SK-N-SH (cell line): ENCODE results near the gene RAB8B. TPM values are rescaled to one million over a fixed set of nuclear protein-coding genes. Genes with fewer than 3 reads are reported as not detected.

Experiments used
- CTCF ChIA-PET: fragments of 300-600, 350-600 bp; formaldehyde crosslinking; extraction: SDS; loops from one replicate; lab custom pipeline; 2021; lab: Yijun Ruan, JAX
- POLR2A ChIA-PET: fragments of 350-600 bp; sonication (Branson Sonifier 250); formaldehyde crosslinking; extraction: SDS; loops from one replicate; lab custom pipeline; 2020; ENCODE audit warnings: antibody characterized with exemption, inconsistent platforms; lab: Yijun Ruan, JAX
- DNase-seq: peaks from one replicate; pipeline ENCODE4 v3.0.0; 2012
- H2AFZ ChIP-seq: fragments of 200-600 bp; sonication (generic); 2 replicates; pipeline ENCODE4 v1.8.1; 2016; ENCODE audit warnings: antibody characterized with exemption, mild to moderate bottlenecking, low read depth
- H3F3A ChIP-seq: fragments of 200-600 bp; sonication (generic); replicated peaks from 2 replicates; pipeline ENCODE3; 2016; ENCODE audit warnings: antibody characterized with exemption, mild to moderate bottlenecking; ENCODE audit not compliant: insufficient read depth
- H3K27ac ChIP-seq, 2 experiments: fragments of 200-500 bp in 1 of 2; fragments of 200-600 bp in 1 of 2; sonication (Bioruptor generic) in 1 of 2; sonication (generic), shearing (Covaris generic) in 1 of 2; 2 replicates each; pipeline versions ENCODE4 v1.5.1 to v1.6.1; 2014 to 2016; ENCODE audit warnings: low read depth in 2 of 2, inconsistent platforms in 1 of 2, low read length in 1 of 2, mild to moderate bottlenecking in 1 of 2, mixed read lengths in 1 of 2
- H3K27me3 ChIP-seq: fragments of 200-600 bp; sonication (generic), shearing (Covaris generic); 2 replicates; pipeline ENCODE4 v1.6.1; 2016; ENCODE audit warnings: mixed run types; ENCODE audit not compliant: insufficient read depth
- H3K36me3 ChIP-seq, 2 experiments: fragments of 200-500 bp in 1 of 2; fragments of 200-600 bp in 1 of 2; sonication (Bioruptor generic) in 1 of 2; sonication (generic) in 1 of 2; replicated peaks in 1 of 2; 2 replicates each; pipeline versions ENCODE3 to v1.5.1; 2014 to 2016; ENCODE audit warnings: low read length in 1 of 2, mild to moderate bottlenecking in 1 of 2; ENCODE audit not compliant: insufficient read depth in 2 of 2, control insufficient read depth in 1 of 2
- H3K4me1 ChIP-seq, 2 experiments: fragments of 200-500 bp in 1 of 2; fragments of 200-600 bp in 1 of 2; sonication (Bioruptor generic) in 1 of 2; sonication (generic), shearing (Covaris generic) in 1 of 2; 2 replicates each; pipeline versions ENCODE4 v1.5.1 to v1.6.1; 2014 to 2016; ENCODE audit warnings: low read depth in 1 of 2, low read length in 1 of 2, mixed run types in 1 of 2; ENCODE audit not compliant: insufficient read depth in 2 of 2, control insufficient read depth in 1 of 2
- H3K4me2 ChIP-seq: fragments of 200-600 bp; sonication (generic), shearing (Covaris generic); 2 replicates; pipeline ENCODE4 v1.6.1; 2017; ENCODE audit warnings: mixed run types
- H3K4me3 ChIP-seq, 2 experiments: fragments of 200-500 bp in 1 of 2; fragments of 200-600 bp in 1 of 2; sonication (Bioruptor generic) in 1 of 2; sonication (generic), shearing (Covaris generic) in 1 of 2; 2 replicates each; pipeline versions ENCODE4 v1.5.1 to v1.8.1; 2014 to 2016; ENCODE audit warnings: low read depth in 2 of 2, inconsistent platforms in 1 of 2, low read length in 1 of 2, mild to moderate bottlenecking in 1 of 2, mixed read lengths in 1 of 2, moderate library complexity in 1 of 2
- H3K79me2 ChIP-seq: fragments of 200-600 bp; sonication (generic); 2 replicates; pipeline ENCODE4 v1.8.1; 2017; ENCODE audit warnings: mild to moderate bottlenecking; ENCODE audit not compliant: insufficient read depth
- H3K9ac ChIP-seq: fragments of 200-600 bp; sonication (generic); 2 replicates; pipeline ENCODE4 v1.6.1; 2017; ENCODE audit warnings: mixed run types
- H3K9me2 ChIP-seq: fragments of 200-600 bp; sonication (generic); 2 replicates; pipeline ENCODE4 v1.6.1; 2017; ENCODE audit warnings: mixed run types
- H3K9me3 ChIP-seq: fragments of 200-600 bp; sonication (generic); 2 replicates; pipeline ENCODE4 v1.6.1; 2017; ENCODE audit warnings: mixed run types, mild to moderate bottlenecking, moderate library complexity
- H4K20me1 ChIP-seq: fragments of 200-600 bp; sonication (generic); 2 replicates; pipeline ENCODE4 v1.6.1; 2017; ENCODE audit warnings: mild to moderate bottlenecking, mixed run types; ENCODE audit not compliant: insufficient read depth
- CHD2 ChIP-seq: fragments of 150-350 bp; IDR thresholded peaks from 2 replicates; pipeline ENCODE4 v1.6.1; 2018; ENCODE audit warnings: low read length; ENCODE audit not compliant: partially characterized antibody
- CTCF ChIP-seq: fragments of 200-600 bp; sonication (generic); IDR thresholded peaks from 2 replicates; pipeline ENCODE4 v1.6.1; 2017; ENCODE audit warnings: antibody characterized with exemption, mild to moderate bottlenecking, moderate library complexity
- EP300 ChIP-seq, 2 experiments: IDR thresholded peaks; 2 replicates each; pipeline versions ENCODE4 v1.4.0 to v1.6.1; 2012; ENCODE audit warnings: borderline replicate concordance in 1 of 2, low read depth in 1 of 2, low read length in 1 of 2
- EZH2phosphoT487 ChIP-seq: fragments of 200-600 bp; sonication (generic); IDR thresholded peaks from 2 replicates; pipeline ENCODE4 v1.6.1; 2017; ENCODE audit warnings: low read depth, mixed run types, mild to moderate bottlenecking, antibody characterized with exemption, moderate library complexity, borderline replicate concordance
- FOXM1 ChIP-seq: IDR thresholded peaks from 2 replicates; pipeline ENCODE4 v1.4.0; 2012; ENCODE audit warnings: low read depth, mild to moderate bottlenecking
- IRF3 ChIP-seq: fragments of 150-350 bp; IDR thresholded peaks from 2 replicates; pipeline ENCODE4 v1.6.1; 2016; ENCODE audit warnings: mild to moderate bottlenecking, low read depth, low read length
- JUND ChIP-seq: IDR thresholded peaks from 2 replicates; pipeline ENCODE4 v1.4.0; 2012
- MAX ChIP-seq: IDR thresholded peaks from 2 replicates; pipeline ENCODE4 v1.4.0; 2012; ENCODE audit warnings: low read depth
- MEF2A ChIP-seq: IDR thresholded peaks from 2 replicates; pipeline ENCODE4 v1.4.0; 2012; ENCODE audit warnings: low read depth, borderline replicate concordance
- NFIC ChIP-seq: IDR thresholded peaks from 2 replicates; pipeline ENCODE4 v1.4.0; 2012; ENCODE audit warnings: borderline replicate concordance
- NRF1 ChIP-seq: IDR thresholded peaks from 2 replicates; pipeline ENCODE4 v1.6.1; 2012; ENCODE audit warnings: low read depth, mild to moderate bottlenecking, low read length
- PBX3 ChIP-seq: IDR thresholded peaks from 2 replicates; pipeline ENCODE4; 2012
- POLR2AphosphoS5 ChIP-seq: IDR thresholded peaks from 2 replicates; pipeline ENCODE4 v1.6.1; 2012; ENCODE audit warnings: low read depth, low read length
- RAD21 ChIP-seq: IDR thresholded peaks from 2 replicates; pipeline ENCODE4 v1.6.1; 2012; ENCODE audit warnings: mild to moderate bottlenecking, low read length
- RFX5 ChIP-seq: IDR thresholded peaks from 2 replicates; pipeline ENCODE4 v1.6.1; 2012; ENCODE audit warnings: mild to moderate bottlenecking, improper control_type of control experiment, low read length
- SIN3A ChIP-seq: IDR thresholded peaks from 2 replicates; pipeline ENCODE4 v1.6.1; 2012; ENCODE audit warnings: low read depth, mild to moderate bottlenecking, low read length, moderate library complexity, borderline replicate concordance
- TCF12 ChIP-seq: IDR thresholded peaks from 2 replicates; pipeline ENCODE4 v1.4.0; 2012
- USF2 ChIP-seq: fragments of 150-350 bp; IDR thresholded peaks from 2 replicates; pipeline ENCODE4 v1.6.1; 2017; ENCODE audit warnings: antibody characterized with exemption, low read length, low read depth, borderline replicate concordance
- YY1 ChIP-seq: IDR thresholded peaks from 2 replicates; pipeline ENCODE4 v1.4.0; 2012; ENCODE audit warnings: low read depth, mild to moderate bottlenecking
- WGBS: methylation state at CpG from one replicate; pipeline ENCODE4 v1.1.6; 2017; ENCODE audit warnings: low lambda C conversion rate; 5-methylcytosine and 5-hydroxymethylcytosine counted together
- polyA plus RNA-seq, 3 experiments: library from polyadenylated mRNA; depleted of rRNA; stranded (reverse); fragments of >200 nt; gene quantifications; 2 replicates each; pipeline ENCODE4 v1.2.3, GENCODE V29; 2012

The RAB8B gene
- polyA plus RNA-seq, 1 of the 3 experiments (the other 2 are of a cell fraction): 5.4 TPM

- H3K9me2 ChIP-seq: no peaks in the 10 kb centered on the region
- peak overlapping the region; percentile 97 to 99 for H3K27ac ChIP-seq
- H3K9ac ChIP-seq: peak overlapping the region; percentile 96
- H3K36me3 ChIP-seq: peaks cover 24 to 40% of the 10 kb centered on the region in 2 experiments
- 1% methylated on average over 16 of the region's 16 CpGs for WGBS
- peak; percentile 31 for DNase-seq
- H3K4me2 ChIP-seq: peak overlapping the region; percentile 74
- peak overlapping the region; percentile 75 to 76 for H3K4me3 ChIP-seq
- peaks cover 23% of the 10 kb centered on the region; the same call in 1 of the 2 replicates for H4K20me1 ChIP-seq
- H3K9me3 ChIP-seq: no peaks in the 10 kb centered on the region
- peaks cover 3 to 8% of the 10 kb centered on the region in 2 experiments; a peak in 1 of 4 replicates for H3K4me1 ChIP-seq
- CTCF ChIA-PET: interaction anchor here (1.0 to 1.3 kb wide), 3 partner anchors 14 to 63 kb away, joined by 3 to 4 read pairs (median 3); no protein-coding TSS in a partner anchor
- H2AFZ ChIP-seq: no peak overlapping the region
- H3K27me3 ChIP-seq: no peaks in the 10 kb centered on the region
- TF ChIP-seq CTCF: no peak
- TF ChIP-seq SIN3A: no peak
- no peak for TF ChIP-seq MEF2A
- TF ChIP-seq IRF3: no peak
- no peak for TF ChIP-seq NRF1
- TF ChIP-seq NFIC: no peak
- TF ChIP-seq EP300 (IDR thresholded peaks at IDR 0.05; ENCODE audit: borderline replicate concordance in 1 of 2, low read depth in 1 of 2, low read length in 1 of 2): no peak
- TF ChIP-seq TCF12: no peak
- POLR2A ChIA-PET: interaction anchor here (0.6 to 1.9 kb wide), 7 partner anchors 9 to 225 kb away, joined by 3 to 9 read pairs (median 3); partner anchors contain the start of genes APH1B and CA12
- H3K79me2 ChIP-seq: peaks cover 62% of the 10 kb centered on the region
- H3F3A ChIP-seq: peaks cover 48% of the 10 kb centered on the region
Measured at GRCh38 chr15:63156755-63157117, 32.7 kb upstream of the RAB8B start.

- no peaks in the 10 kb centered on the region for H3K9me2 ChIP-seq
- H3K4me2 ChIP-seq: peak within 1 kb of the TSS; percentile 74
- H3K27ac ChIP-seq: peak within 1 kb of the TSS; percentile 97 to 99
- H3K9me3 ChIP-seq: no peaks in the 10 kb centered on the region
- peaks cover 58% of the 10 kb centered on the region for H3K79me2 ChIP-seq
- peak within 1 kb of the TSS; percentile 75 to 76 for H3K4me3 ChIP-seq
- POLR2A ChIA-PET: interaction anchor here (0.6 to 1.9 kb wide), 10 partner anchors 10 to 1230 kb away, joined by 3 to 9 read pairs (median 3); partner anchors contain the start of genes APH1B, CA12, LACTB and TRIP4
- peaks cover 3 to 8% of the 10 kb centered on the region in 2 experiments; a peak in 1 of 4 replicates for H3K4me1 ChIP-seq
- CTCF ChIA-PET: interaction anchor here (1.0 to 1.3 kb wide), 5 partner anchors 13 to 109 kb away, joined by 3 to 4 read pairs (median 3); no protein-coding TSS in a partner anchor
- DNase-seq: peak; percentile 95
- H3K36me3 ChIP-seq: peaks cover 21 to 35% of the 10 kb centered on the region in 2 experiments
- H3K9ac ChIP-seq: peak within 1 kb of the TSS; percentile 96
- WGBS: 0% methylated on average over 2 of the region's 60 CpGs
- H3K27me3 ChIP-seq: no peaks in the 10 kb centered on the region
- H4K20me1 ChIP-seq: peaks cover 23% of the 10 kb centered on the region; the same call in 1 of the 2 replicates
- peaks cover 43% of the 10 kb centered on the region for H3F3A ChIP-seq
- peak within 1 kb of the TSS; percentile 82 for H2AFZ ChIP-seq
- TF ChIP-seq JUND: no peak
- peak; percentile 94 for TF ChIP-seq MAX
- peak; percentile 99 for TF ChIP-seq POLR2AphosphoS5
- TF ChIP-seq SIN3A: peak; percentile 93
- peak; percentile 66 for TF ChIP-seq CHD2
- TF ChIP-seq RFX5: peak; percentile 16; the same call in 1 of the 2 replicates
- TF ChIP-seq EZH2phosphoT487: no peak
- TF ChIP-seq MEF2A: no peak
- peak; percentile 25; the same call in 1 of the 2 replicates for TF ChIP-seq YY1
- no peak for TF ChIP-seq USF2
- TF ChIP-seq RAD21: no peak
- TF ChIP-seq FOXM1: 0 out of 2 replicates have a peak, but pooled peaks have one; percentile 12
- no peak for TF ChIP-seq PBX3
- no peak for TF ChIP-seq NFIC
- peak; percentile 26; the same call in 1 of the 2 replicates for TF ChIP-seq NRF1
Measured at GRCh38 chr15:63157118-63157843, 32.1 kb upstream of the RAB8B start, which contains the start of gene RPS27L. RPS27L (minus strand) TSS chr15:63157477; CDS start chr15:63157405, 72 bp downstream.
